ENCODE data around the gene PSMD7.
A peak's percentile ranks its signal among the peaks of the same experiment; 100 is the strongest.

GRCh38 chr16:74275031-74275636 is 21.5 kb upstream of the PSMD7 start:
- TF ChIP-seq, protein P1, sequence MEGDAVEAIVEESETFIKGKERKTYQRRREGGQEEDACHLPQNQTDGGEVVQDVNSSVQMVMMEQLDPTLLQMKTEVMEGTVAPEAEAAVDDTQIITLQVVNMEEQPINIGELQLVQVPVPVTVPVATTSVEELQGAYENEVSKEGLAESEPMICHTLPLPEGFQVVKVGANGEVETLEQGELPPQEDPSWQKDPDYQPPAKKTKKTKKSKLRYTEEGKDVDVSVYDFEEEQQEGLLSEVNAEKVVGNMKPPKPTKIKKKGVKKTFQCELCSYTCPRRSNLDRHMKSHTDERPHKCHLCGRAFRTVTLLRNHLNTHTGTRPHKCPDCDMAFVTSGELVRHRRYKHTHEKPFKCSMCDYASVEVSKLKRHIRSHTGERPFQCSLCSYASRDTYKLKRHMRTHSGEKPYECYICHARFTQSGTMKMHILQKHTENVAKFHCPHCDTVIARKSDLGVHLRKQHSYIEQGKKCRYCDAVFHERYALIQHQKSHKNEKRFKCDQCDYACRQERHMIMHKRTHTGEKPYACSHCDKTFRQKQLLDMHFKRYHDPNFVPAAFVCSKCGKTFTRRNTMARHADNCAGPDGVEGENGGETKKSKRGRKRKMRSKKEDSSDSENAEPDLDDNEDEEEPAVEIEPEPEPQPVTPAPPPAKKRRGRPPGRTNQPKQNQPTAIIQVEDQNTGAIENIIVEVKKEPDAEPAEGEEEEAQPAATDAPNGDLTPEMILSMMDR (IDR thresholded peaks at IDR 0.05): peak; percentile 75
- no peak for TF ChIP-seq EZH2 (IDR thresholded peaks at IDR 0.05)
